ENCODE results near the gene YPEL2. TPM values are rescaled to one million over a fixed set of nuclear protein-coding genes. Genes with fewer than 3 reads are reported as not detected.

Gene YPEL2
- total RNA-seq, 6 experiments from 2014 or later, result 2.9 to 8.8 (median 4.6) TPM

DNA sequence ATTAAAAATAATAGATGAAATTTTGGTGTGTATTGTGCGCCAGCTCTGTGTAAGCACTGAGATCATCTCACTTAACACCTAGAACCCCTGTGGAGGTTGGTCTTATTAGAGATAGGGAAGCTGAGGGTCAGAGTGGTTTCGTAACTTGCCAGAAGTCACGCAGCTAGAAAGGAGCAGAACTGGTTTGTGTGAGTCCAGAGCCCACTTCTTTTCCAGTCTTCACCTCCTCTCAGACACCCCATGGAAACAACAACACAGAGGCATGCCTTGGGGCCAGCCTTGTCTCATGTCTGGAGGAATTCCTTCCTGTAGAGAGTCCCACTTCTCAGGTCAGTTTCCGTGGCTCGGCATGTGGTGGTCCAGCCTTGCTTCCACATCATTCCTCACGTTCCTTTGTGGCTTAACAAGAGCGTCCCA is 16.5 kb downstream of the YPEL2 start:
- peaks cover 10% of the 10 kb centered on the region for H3K4me1 Mint-ChIP-seq (ENCODE audit: low read depth)
- no peaks in the 10 kb centered on the region; the same call in 1 of the 2 replicates for H3K36me3 Mint-ChIP-seq (ENCODE audit: low read depth)
- H3K27ac Mint-ChIP-seq, result no peak overlapping the region
- no peak overlapping the region for H3K4me3 Mint-ChIP-seq
- peaks cover 3% of the 10 kb centered on the region for H3K27me3 Mint-ChIP-seq (ENCODE audit: insufficient read depth)
- H3K9me3 Mint-ChIP-seq, result no peaks in the 10 kb centered on the region
- TF ChIP-seq, protein P1, sequence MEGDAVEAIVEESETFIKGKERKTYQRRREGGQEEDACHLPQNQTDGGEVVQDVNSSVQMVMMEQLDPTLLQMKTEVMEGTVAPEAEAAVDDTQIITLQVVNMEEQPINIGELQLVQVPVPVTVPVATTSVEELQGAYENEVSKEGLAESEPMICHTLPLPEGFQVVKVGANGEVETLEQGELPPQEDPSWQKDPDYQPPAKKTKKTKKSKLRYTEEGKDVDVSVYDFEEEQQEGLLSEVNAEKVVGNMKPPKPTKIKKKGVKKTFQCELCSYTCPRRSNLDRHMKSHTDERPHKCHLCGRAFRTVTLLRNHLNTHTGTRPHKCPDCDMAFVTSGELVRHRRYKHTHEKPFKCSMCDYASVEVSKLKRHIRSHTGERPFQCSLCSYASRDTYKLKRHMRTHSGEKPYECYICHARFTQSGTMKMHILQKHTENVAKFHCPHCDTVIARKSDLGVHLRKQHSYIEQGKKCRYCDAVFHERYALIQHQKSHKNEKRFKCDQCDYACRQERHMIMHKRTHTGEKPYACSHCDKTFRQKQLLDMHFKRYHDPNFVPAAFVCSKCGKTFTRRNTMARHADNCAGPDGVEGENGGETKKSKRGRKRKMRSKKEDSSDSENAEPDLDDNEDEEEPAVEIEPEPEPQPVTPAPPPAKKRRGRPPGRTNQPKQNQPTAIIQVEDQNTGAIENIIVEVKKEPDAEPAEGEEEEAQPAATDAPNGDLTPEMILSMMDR (IDR thresholded peaks at IDR 0.05), result no peak
- DNase-seq, result no peak

DNA sequence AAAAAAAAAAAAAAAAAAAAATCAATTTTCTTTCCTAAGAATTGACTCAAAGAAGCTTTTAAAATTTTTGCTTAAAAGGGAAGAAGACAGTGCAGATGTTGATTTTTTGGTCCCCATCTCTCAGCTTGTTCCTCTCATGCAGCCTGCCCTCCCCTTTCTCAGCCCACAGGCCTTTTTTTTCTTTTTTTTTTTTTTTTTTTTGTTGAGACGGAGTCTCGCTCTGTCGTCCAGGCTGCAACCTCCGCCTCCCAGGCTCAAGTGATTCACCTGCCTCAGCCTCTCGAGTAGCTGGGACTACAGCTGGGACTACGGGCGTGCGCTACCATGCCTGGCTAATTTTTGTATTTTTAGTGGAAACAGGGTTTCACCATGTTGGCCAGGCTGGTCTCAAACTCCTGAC is 17.7 kb downstream of the YPEL2 start:
- TF ChIP-seq, protein P1 (IDR thresholded peaks at IDR 0.05), result no peak
- Mint-ChIP-seq H3K27ac (no peak overlapping the region), H3K4me3 (no peak overlapping the region), H3K9me3 (no peaks in the 10 kb centered on the region), H3K27me3 (ENCODE audit: insufficient read depth) (no peaks in the 10 kb centered on the region; the same call in 1 of the 2 replicates), H3K4me1 (ENCODE audit: low read depth) (peaks cover 10% of the 10 kb centered on the region), H3K36me3 (ENCODE audit: low read depth) (peaks cover 11% of the 10 kb centered on the region; the same call in 1 of the 2 replicates)
- no peak for DNase-seq

DNA sequence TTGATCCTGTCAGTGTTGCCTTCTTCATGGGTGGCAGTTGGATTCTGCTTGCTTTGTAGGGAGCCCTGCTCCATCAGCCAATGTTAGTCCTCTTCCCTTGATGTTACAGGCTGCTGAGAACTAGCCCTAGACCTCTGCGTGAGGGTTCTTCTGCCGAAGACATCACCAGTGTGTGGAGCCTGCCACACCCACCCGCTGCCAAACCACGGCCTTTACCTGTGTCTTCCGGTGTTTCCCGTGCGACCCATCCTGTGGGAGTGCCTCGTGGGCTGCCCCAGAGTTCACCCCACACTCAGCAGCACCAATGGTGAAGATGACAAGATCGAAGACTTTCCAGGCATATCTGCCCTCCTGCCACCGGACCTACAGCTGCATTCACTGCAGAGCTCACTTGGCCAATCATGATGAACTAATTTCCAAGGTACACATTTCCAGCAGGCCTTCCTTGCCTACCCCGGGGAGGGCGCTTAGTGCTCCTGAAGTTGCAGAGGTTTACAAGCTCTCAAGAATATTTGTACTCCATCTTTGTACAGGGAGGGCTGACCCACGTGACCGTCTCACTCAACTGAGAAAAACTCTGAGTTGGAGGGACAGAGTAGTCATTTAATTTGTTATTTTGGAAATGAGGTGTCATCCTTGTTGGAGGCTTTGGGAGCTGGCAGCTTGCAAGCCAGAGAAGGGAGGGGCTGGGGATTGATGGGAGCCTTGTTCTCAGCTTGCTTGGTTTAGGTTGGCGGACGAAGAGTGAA is 21.8 kb downstream of the YPEL2 start:
- Mint-ChIP-seq H3K9me3 (no peaks in the 10 kb centered on the region), H3K4me3 (no peak overlapping the region), H3K36me3 (ENCODE audit: low read depth) (peaks cover 25% of the 10 kb centered on the region), H3K27ac (no peak overlapping the region), H3K4me1 (ENCODE audit: low read depth) (peaks cover 34% of the 10 kb centered on the region), H3K27me3 (ENCODE audit: insufficient read depth) (no peaks in the 10 kb centered on the region; the same call in 1 of the 2 replicates)
- TF ChIP-seq, protein P1 (IDR thresholded peaks at IDR 0.05), result no peak
- DNase-seq, result no peak

DNA sequence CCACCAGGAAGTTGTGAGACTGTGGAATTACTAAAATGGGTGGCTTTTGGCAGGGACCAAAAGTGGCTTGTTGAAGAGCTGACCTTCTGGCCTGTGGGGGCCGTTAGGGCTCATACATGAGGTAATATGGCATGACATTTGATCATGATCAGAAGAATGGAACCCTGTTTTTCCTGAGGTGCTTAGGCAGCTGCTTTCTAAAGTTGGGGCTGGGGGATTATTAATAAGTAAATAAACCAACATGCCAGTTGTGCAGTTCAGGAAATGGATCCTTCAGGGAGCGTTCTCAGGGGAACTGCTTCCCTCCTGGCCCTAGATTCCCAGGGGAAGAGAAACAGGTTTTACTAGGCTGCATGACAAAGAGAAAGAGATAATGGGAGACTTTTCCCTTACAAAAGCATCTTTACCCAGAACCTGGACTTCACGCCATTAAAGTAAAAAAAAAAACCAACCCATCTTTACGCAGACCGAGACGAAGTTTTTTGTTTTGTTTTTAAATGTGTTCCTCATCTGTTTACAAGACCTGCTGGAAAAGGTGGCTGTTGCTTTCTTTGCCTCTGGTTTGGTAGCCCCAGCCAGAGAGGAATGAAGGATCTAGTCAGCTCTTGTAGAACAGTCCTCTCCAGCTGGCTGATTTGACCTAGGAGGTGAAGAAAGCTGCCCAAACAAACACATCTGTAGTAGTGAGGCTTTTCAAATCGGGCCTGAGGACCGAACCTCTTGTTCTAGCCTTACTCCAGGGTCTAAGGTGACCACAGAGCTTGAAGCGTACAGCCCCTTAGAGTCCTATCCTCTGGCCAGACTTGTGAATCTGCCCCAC is 22.7 kb downstream of the YPEL2 start:
- H3K4me3 Mint-ChIP-seq, result no peak overlapping the region
- no peak overlapping the region for H3K27ac Mint-ChIP-seq
- H3K4me1 Mint-ChIP-seq (ENCODE audit: low read depth), result peaks cover 37% of the 10 kb centered on the region
- TF ChIP-seq, protein P1 (IDR thresholded peaks at IDR 0.05), result no peak
- H3K9me3 Mint-ChIP-seq, result no peaks in the 10 kb centered on the region
- no peak for DNase-seq
- no peaks in the 10 kb centered on the region; the same call in 1 of the 2 replicates for H3K27me3 Mint-ChIP-seq (ENCODE audit: insufficient read depth)
- peaks cover 25% of the 10 kb centered on the region for H3K36me3 Mint-ChIP-seq (ENCODE audit: low read depth)

DNA sequence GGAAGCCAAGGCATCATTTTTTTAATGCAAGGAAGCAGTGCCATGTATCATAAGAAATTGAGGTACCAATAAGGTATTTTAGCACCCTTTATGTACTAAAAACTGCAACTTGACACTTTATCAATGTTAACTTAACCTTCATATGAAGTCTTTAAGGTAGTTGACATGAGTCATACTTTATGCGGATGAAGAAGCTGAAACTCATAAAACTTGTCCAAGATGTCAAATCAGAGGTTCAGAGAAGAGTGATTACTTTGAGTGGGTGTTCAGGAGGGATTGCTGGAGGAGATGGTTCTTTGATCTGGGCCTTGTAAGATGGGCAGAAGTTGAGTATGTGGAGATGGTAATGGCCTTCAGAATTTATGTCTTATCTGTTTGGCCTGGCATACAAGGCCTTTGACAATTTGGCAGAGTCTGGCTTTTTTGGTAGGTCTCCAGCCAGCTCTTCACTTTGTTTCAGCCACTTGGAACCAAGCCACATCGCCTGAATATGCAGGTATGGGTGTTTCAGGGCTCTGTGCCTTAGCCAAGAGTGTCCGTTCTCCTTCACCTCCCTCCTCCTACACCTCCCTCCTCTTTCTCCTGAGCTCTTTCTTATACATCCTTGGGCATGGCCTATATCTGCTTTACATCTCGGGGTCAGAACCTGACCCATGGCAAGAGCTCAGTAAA is 23.7 kb downstream of the YPEL2 start:
- peaks cover 40% of the 10 kb centered on the region for H3K4me1 Mint-ChIP-seq (ENCODE audit: low read depth)
- no peak overlapping the region for H3K4me3 Mint-ChIP-seq
- peaks cover 25% of the 10 kb centered on the region for H3K36me3 Mint-ChIP-seq (ENCODE audit: low read depth)
- TF ChIP-seq, protein P1 (IDR thresholded peaks at IDR 0.05), result no peak
- H3K27ac Mint-ChIP-seq, result no peak overlapping the region
- no peak for DNase-seq
- no peaks in the 10 kb centered on the region for H3K9me3 Mint-ChIP-seq
- no peaks in the 10 kb centered on the region; the same call in 1 of the 2 replicates for H3K27me3 Mint-ChIP-seq (ENCODE audit: insufficient read depth)

Measured in HFFc6 (cell line).